Activated CD4-positive, alpha-beta T cell treated with anti-CD3 and anti-CD28 coated beads, Interleukin-2, amount 50 U/mL, for 4 hours (primary cell): Measurements from ENCODE around the gene MEN1.

Source experiments
- DNase-seq, 2 experiments: peaks; one replicate each; pipeline ENCODE4 v3.0.0-alpha.2; 2020

The MEN1 gene

GRCh38 chr11:64778223-64778472 is 32.2 kb downstream of the MEN1 start:
- DNase-seq: no peak

DNA sequence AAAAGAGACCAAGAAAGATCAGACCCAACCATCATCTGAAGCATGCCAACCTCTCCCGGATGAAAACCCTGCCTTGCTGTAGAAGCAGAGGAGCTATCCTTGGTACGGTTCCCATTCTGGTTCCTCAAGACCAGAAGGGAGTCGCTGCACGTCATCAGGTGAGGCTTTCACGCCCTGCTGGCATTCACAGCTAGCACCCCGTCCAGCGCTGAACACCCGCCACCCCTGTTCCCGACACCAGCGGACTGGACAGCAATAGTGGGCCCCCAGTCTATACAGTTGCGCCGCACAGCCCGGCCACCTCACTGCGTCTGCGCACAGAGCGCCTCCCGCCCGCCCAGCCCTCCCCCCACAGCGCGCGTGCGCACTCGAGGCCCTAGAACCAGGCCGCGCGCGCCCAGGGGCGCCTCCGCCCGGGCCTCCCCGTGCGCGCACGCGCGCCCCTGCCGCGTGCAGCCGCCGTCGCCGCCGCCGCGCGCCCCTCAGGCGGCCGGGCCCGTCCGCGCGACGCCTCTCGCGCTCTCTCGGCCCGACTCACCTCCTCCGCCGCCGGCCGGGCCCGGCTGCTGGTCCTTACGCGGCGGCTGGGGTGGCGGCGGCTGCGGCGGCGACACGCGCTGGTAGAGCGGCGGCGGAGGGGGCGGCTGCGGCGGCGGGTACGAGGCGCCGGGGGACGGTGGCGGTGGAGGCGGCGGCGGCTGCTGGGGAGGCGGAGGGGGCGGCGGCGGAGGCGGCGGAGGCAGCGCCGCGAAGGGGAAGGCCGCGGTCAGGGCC is 32.7 kb downstream of the MEN1 start:
- DNase-seq: peak; percentile 68 to 71

- DNase-seq: no peak
These were observed 33.5 kb downstream of the MEN1 start for GRCh38 chr11:64776875-64777274.

DNA sequence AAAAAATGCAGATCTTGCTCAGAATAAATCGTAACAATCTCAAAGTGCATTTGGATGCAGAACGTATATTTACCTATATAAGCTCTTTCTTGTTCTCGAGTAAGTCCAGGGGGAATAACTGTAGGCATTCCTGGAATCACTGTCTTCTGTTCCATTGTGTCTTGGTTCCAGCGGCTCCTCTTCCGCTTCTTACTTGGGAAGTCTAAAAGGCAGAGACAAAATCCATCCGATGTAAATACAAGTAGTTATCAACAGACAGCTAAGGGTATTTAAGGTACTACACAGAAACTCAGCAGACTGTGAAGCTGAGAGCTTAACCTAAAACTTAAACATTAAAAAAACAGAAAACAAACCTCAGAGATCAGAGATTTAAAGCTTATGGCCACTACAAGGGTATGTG is 33.9 kb downstream of the MEN1 start:
- no peak for DNase-seq

DNA sequence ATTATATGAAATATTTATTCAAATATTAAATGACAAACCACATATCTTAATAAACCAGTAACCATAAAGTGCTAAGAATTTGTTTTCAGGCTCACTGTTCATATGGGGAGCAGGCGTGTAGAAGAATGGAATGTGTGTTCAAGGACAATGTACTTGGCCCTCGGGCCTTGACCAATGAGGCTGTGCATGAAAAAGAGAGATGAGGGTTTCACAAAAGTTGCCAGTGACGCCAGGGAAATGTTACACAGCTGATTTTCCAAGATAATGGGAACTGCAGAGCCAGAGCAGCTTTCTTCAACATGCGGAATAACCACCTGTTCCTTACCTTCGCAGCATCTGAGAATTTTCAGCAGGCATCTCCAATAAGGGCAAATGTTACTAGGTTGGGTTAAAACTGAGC is 36.2 kb downstream of the MEN1 start:
- no peak for DNase-seq

GRCh38 chr11:64772303-64773018 is 37.9 kb downstream of the MEN1 start:
- no peak for DNase-seq

- no peak for DNase-seq
These were observed 38.5 kb downstream of the MEN1 start for GRCh38 chr11:64771861-64772260.

- no peak for DNase-seq
These were observed 40.2 kb downstream of the MEN1 start for GRCh38 chr11:64770120-64770519.

DNA sequence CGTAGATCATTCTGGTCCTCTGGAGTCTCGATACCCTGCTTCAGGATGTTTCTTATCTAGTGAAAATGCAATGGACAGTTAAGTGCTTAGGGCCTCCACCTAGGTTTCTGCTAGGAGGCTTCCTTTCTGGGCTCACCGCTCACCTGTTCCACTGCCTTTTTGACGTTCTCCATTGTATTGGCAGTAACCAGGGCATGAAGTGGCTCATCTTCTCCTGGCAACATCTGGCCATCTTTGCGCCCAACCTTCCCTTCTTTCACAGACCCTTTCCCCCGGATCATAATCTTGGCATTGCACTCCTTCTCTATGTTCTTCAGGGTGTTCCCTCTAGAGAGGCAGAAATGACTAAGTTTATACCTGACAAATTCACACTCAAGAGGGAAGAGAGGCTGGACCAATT is 41.1 kb downstream of the MEN1 start:
- no peak for DNase-seq

GRCh38 chr11:64768300-64768694 is 42.1 kb downstream of the MEN1 start:
- DNase-seq: no peak

GRCh38 chr11:64767344-64768299 is 42.7 kb downstream of the MEN1 start:
- peak; percentile 76 for DNase-seq

- no peak for DNase-seq
These were observed 43.5 kb downstream of the MEN1 start for GRCh38 chr11:64766881-64767280.

- no peak for DNase-seq
These were observed 44.3 kb downstream of the MEN1 start for GRCh38 chr11:64765851-64766665.

- no peak for DNase-seq
These were observed 45.0 kb downstream of the MEN1 start for GRCh38 chr11:64765291-64765850.

GRCh38 chr11:64764753-64765152 is 45.6 kb downstream of the MEN1 start:
- no peak for DNase-seq

DNA sequence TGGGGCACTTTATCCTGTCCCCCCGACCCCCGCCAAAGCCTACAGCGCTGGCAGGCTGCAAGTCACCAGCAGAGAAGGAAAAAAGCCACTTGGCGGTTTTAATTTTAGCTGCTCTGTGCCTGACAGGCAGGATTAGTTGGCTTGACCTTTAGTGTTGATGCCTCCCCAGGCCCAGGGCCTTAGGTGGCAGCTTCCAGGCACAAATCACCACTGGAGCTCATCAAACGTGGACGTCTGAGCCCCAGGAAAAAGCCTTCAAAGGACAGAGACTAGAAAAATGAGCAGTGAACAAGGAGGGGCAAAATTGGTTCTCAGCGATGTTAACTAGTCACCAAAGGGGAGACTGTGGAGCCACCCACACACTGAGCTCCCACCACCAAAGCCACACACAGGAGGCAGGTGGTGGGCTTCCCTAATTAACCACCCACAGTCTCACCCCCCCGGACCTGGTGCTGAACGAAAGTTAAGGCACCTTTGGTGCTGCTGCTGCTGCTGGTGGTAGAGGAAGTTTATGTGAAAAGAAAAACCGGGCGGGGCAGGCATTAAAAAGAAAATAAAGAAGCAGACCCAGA is 46.2 kb downstream of the MEN1 start:
- DNase-seq: peak in 1 of 2 experiments; percentile 46

DNA sequence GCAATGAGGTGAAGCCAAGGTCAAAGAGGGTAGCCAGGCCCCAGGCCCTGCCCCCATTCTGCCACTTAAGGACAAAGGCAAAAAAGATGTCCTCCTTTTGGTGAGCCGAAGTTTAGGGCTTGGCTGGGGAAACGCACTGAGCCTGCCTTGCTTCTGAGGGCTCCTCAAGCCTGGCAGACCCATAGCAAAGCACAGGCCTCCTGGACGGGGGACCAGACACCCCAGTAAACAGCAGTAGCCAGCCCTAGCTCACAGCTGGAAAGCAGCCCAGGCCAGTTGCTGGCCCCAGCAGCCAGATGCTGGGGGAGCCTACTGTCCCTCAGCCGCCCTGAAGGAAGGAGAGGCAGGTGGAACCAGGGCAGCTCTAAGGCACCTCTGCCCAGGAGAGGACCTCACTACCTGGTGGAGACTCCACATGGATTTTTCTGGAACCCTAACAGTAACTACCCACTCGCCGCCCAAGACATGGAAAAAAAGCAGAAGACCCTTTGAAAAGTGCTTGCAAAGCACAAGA is 46.8 kb downstream of the MEN1 start:
- no peak for DNase-seq

GRCh38 chr11:64762674-64763525 is 47.5 kb downstream of the MEN1 start:
- no peak for DNase-seq

DNA sequence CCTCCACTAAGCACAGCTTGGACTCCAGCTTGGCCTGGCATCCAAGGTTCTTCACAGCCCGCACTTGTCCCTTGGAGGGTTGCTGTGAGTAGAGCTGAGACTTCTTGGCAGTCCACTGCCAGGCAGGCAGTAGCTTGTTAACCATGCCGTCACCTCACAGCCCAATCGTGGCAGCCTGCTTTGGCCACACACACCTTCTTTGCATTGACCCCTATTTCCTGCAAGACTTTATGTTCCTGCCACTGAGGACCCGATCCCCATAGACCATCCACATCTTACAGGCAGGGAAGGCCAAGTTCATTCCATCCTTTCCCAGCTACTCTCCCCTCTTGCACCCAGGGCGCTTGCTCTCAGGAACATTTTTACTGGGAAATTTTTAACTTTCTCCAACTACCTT is 48.1 kb downstream of the MEN1 start:
- no peak for DNase-seq

DNA sequence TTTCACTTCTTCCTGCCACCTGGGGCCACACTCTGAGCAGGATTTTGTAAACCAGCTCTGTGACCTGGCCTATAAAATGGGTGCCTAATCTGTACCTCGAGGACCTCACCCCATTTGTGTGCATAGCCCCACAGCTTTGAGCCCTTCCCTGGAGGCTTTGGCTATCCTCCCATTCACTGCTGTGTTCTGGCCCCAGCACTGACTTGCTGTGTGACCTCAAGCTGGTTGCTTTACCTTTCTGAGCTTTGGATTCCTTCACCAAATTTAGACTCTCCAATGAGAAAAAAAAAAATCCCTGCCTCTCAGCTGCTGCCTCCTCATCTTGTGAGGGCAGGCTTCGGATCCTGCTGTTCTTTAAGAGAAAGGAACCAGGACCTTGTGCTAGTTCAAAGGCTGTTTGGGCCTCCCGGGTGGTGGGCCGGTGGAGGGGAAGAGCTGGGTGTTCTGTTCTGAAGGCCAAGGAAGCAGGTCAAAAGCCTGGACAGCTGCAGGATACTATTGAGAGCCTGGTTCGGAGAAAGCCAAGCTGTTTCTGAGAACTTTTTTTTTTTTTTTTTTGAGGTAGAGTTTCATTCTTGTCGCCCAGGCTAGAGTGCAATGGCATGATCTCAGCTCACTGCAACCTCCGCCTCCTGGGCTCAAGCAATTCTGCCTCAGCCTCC is 49.5 kb downstream of the MEN1 start:
- no peak for DNase-seq
